ENCODE data around the gene GLS.
"Not testable (repeated sequence)": the region's sequence is repeated elsewhere in the genome, so short reads cannot be mapped to it uniquely, and the experiment has no call there.

- TF ChIP-seq POLR2A, CTCF (IDR thresholded peaks at IDR 0.05): not testable (repeated sequence)
Measured at GRCh38 chr2:190995315-190995714, 114.7 kb downstream of the GLS start.

Measured in thyroid gland (tissue), 4 donors.